ENCODE measurements around the gene PGLYRP2. TPM values are rescaled to one million over a fixed set of nuclear protein-coding genes. Genes with fewer than 3 reads are reported as not detected.
A peak's percentile ranks its signal among the peaks of the same experiment; 100 is the strongest.

PGLYRP2 gene
- total and polyA plus RNA-seq, 9 of the 15 experiments (the other 6 are each of a cell fraction or from before 2014, with no cell fraction given): not detected

DNA sequence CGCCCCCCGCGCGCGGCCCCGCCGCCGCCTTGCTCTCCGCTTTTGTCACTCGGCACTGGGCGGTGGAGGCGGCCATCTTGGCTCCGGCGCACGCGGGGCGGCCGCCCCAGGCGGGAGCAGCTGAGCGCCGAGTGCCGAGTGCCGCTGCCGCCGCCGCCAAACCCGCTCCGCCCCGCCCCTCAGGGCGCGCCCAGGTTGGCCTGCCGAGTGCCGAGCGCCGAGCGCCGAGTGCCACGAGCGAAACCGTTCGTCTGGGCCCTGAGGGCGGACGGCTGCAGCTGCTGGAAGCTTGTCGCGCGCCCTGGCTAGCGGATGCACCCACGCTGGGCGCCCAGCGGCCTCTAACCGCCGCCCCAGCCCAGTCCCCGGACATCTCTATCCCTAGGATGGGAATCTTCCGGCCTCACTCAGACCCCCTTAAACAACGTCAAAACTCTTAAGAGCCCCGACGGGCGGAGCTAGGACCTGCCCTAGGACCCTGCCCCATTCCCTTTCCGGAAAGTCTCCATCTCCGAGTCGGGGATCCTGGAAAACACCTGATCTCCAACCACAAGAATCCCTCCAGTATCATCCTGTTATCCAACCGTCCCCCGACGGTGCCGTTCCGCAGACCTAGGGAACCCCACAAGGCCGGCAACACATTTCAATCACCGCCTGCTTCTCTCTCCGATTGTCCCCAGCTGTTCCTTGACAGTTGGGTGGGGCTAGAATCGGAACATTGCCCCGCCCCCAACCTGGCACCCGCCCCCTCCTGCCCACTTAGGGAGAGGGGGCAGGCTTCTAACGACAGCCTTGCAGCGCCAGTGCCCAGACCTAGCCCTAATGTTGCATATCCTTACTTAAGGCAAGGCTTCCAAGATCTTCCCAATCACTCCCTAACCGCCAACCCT is 46.4 kb downstream of the PGLYRP2 start (continued):
- TF ChIP-seq ZNF280B (CRISPR knock-in tag; IDR thresholded peaks at IDR 0.05): no peak
- TF ChIP-seq DACH1 (IDR thresholded peaks at IDR 0.05; ENCODE audit: partially characterized antibody): peak; percentile 63
- TF ChIP-seq RBM22 (IDR thresholded peaks at IDR 0.05; ENCODE audit: low read depth, low read length, poor library complexity, severe bottlenecking): no peak
- TF ChIP-seq, protein P1, sequence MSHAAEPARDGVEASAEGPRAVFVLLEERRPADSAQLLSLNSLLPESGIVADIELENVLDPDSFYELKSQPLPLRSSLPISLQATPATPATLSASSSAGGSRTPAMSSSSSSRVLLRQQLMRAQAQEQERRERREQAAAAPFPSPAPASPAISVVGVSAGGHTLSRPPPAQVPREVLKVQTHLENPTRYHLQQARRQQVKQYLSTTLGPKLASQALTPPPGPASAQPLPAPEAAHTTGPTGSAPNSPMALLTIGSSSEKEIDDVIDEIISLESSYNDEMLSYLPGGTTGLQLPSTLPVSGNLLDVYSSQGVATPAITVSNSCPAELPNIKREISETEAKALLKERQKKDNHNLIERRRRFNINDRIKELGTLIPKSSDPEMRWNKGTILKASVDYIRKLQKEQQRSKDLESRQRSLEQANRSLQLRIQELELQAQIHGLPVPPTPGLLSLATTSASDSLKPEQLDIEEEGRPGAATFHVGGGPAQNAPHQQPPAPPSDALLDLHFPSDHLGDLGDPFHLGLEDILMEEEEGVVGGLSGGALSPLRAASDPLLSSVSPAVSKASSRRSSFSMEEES (CRISPR knock-in tag; IDR thresholded peaks at IDR 0.05): no peak
- peak; percentile 42; the same call in 1 of the 2 replicates for TF ChIP-seq ESRRA (IDR thresholded peaks at IDR 0.05; ENCODE audit: borderline replicate concordance, low read depth)
- TF ChIP-seq SMAD4 (CRISPR knock-in tag; conservative IDR thresholded peaks at IDR 0.05): peak; percentile 90
- TF ChIP-seq ZNF717 (CRISPR knock-in tag; IDR thresholded peaks at IDR 0.05): no peak
- TF ChIP-seq TCFL5 (CRISPR knock-in tag; conservative IDR thresholded peaks at IDR 0.05): no peak
- TF ChIP-seq, protein P2, sequence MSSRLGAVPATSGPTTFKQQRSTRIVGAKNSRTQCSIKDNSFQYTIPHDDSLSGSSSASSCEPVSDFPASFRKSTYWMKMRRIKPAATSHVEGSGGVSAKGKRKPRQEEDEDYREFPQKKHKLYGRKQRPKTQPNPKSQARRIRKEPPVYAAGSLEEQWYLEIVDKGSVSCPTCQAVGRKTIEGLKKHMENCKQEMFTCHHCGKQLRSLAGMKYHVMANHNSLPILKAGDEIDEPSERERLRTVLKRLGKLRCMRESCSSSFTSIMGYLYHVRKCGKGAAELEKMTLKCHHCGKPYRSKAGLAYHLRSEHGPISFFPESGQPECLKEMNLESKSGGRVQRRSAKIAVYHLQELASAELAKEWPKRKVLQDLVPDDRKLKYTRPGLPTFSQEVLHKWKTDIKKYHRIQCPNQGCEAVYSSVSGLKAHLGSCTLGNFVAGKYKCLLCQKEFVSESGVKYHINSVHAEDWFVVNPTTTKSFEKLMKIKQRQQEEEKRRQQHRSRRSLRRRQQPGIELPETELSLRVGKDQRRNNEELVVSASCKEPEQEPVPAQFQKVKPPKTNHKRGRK (tag; IDR thresholded peaks at IDR 0.05): no peak
- no peak for TF ChIP-seq ZNF586 (CRISPR knock-in tag; conservative IDR thresholded peaks at IDR 0.05)
- TF ChIP-seq SIN3A (IDR thresholded peaks at IDR 0.05; ENCODE audit: borderline replicate concordance in 2 of 2, control insufficient read depth in 1 of 2, low read depth in 2 of 2, low read length in 2 of 2): peak; percentile 92 to 93; a peak in 3 of 4 replicates
- TF ChIP-seq POU5F1 (IDR thresholded peaks at IDR 0.05; ENCODE audit: borderline replicate concordance, low read depth, low read length, partially characterized antibody): no peak
- TF ChIP-seq, protein P3, sequence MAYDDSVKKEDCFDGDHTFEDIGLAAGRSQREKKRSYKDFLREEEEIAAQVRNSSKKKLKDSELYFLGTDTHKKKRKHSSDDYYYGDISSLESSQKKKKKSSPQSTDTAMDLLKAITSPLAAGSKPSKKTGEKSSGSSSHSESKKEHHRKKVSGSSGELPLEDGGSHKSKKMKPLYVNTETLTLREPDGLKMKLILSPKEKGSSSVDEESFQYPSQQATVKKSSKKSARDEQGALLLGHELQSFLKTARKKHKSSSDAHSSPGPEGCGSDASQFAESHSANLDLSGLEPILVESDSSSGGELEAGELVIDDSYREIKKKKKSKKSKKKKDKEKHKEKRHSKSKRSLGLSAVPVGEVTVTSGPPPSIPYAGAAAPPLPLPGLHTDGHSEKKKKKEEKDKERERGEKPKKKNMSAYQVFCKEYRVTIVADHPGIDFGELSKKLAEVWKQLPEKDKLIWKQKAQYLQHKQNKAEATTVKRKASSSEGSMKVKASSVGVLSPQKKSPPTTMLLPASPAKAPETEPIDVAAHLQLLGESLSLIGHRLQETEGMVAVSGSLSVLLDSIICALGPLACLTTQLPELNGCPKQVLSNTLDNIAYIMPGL (CRISPR knock-in tag; IDR thresholded peaks at IDR 0.05): 0 out of 2 replicates have a peak, but pooled peaks have one; percentile 40
- no peak for TF ChIP-seq EHMT2 (IDR thresholded peaks at IDR 0.05)
